HCT116 (cell line): ENCODE results near the gene DNAJC16.

Experiments used
- EGR1 ChIP-seq: IDR thresholded peaks from 2 replicates; pipeline ENCODE4 v1.6.1; 2012; ENCODE audit warnings: low read depth
- ELF1 ChIP-seq: IDR thresholded peaks from 2 replicates; pipeline ENCODE4 v1.6.1; 2012; ENCODE audit warnings: low read depth, borderline replicate concordance
- FOSL1 ChIP-seq: IDR thresholded peaks from 2 replicates; pipeline ENCODE4 v1.6.1; 2012; ENCODE audit warnings: low read depth
- POLR2A ChIP-seq: IDR thresholded peaks from 2 replicates; pipeline ENCODE4 v1.7.0; 2011; ENCODE audit warnings: borderline replicate concordance; ENCODE audit not compliant: insufficient read depth, insufficient read length; ENCODE audit errors: extremely low read depth
- POLR2AphosphoS5 ChIP-seq: IDR thresholded peaks from 2 replicates; pipeline ENCODE4 v1.6.1; 2011; ENCODE audit warnings: mild to moderate bottlenecking, low read depth, low read length, moderate library complexity
- SRF ChIP-seq: IDR thresholded peaks from 2 replicates; pipeline ENCODE4 v1.6.1; 2012; ENCODE audit warnings: low read depth
- TCF7L2 ChIP-seq: IDR thresholded peaks from 2 replicates; pipeline ENCODE4 v1.7.0; 2011; ENCODE audit warnings: borderline replicate concordance, inconsistent platforms; ENCODE audit not compliant: insufficient read depth, insufficient read length; ENCODE audit errors: extremely low read depth
- YY1 ChIP-seq: IDR thresholded peaks from 2 replicates; pipeline ENCODE4 v1.6.1; 2011; ENCODE audit warnings: low read length, low read depth, moderate library complexity, mild to moderate bottlenecking; ENCODE audit not compliant: insufficient replicate concordance; ENCODE audit errors: extremely low read depth
- TF ChIP-seq, protein P1 (sequence below), 3 experiments: fragments of 200-600 bp in 1 of 3; sonication (generic) in 1 of 3; IDR thresholded peaks in 2 of 3; conservative IDR thresholded peaks in 1 of 3; 2 replicates each; pipeline ENCODE4 v1.5.1; 2012 to 2017; ENCODE audit warnings: low read depth in 2 of 3, low read length in 2 of 3, antibody characterized with exemption in 1 of 3, borderline replicate concordance in 1 of 3, control low read depth in 1 of 3, mild to moderate bottlenecking in 1 of 3, mixed read lengths in 1 of 3, mixed run types in 1 of 3, moderate library complexity in 1 of 3; ENCODE audit not compliant: insufficient read depth in 1 of 3
- TF ChIP-seq, protein P2 (sequence below): IDR thresholded peaks from 2 replicates; pipeline ENCODE4 v1.6.1; 2011; ENCODE audit warnings: mild to moderate bottlenecking, low read length, moderate library complexity; ENCODE audit not compliant: insufficient replicate concordance; ENCODE audit errors: extremely low read depth

DNA sequence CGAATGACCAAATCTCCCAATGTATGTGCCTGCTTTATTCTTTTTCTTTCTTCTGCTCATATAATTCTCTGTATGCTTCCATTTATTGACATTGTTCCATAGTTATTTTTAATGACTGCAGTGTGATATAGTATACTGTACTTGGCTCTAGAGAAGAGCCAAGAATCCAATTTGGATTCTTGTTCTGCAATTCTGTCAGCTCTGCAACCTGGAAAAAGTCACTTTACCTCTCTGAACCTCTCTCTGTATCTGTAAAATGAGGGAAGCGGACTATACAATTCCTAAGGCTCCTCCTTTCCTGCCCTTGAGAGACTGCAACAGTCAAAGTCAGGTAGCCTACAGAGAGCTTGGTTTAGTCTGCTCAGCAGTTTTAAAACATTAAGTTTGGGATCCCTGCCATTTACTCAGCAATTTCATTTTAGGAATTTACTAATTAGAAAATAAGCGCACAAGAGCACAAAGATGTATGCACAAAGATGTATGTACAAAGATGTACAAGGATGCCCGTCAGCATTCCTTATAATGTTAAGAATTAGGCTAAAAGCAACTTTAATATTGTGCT is 14.7 kb downstream of the DNAJC16 start:
- no peak for TF ChIP-seq EGR1
- TF ChIP-seq, protein P1, sequence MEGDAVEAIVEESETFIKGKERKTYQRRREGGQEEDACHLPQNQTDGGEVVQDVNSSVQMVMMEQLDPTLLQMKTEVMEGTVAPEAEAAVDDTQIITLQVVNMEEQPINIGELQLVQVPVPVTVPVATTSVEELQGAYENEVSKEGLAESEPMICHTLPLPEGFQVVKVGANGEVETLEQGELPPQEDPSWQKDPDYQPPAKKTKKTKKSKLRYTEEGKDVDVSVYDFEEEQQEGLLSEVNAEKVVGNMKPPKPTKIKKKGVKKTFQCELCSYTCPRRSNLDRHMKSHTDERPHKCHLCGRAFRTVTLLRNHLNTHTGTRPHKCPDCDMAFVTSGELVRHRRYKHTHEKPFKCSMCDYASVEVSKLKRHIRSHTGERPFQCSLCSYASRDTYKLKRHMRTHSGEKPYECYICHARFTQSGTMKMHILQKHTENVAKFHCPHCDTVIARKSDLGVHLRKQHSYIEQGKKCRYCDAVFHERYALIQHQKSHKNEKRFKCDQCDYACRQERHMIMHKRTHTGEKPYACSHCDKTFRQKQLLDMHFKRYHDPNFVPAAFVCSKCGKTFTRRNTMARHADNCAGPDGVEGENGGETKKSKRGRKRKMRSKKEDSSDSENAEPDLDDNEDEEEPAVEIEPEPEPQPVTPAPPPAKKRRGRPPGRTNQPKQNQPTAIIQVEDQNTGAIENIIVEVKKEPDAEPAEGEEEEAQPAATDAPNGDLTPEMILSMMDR (IDR thresholded peaks at IDR 0.05 in 2 of 3, conservative IDR thresholded peaks at IDR 0.05 in 1 of 3; ENCODE audit: borderline replicate concordance in 1 of 3, insufficient read depth in 1 of 3, low read depth in 2 of 3, low read length in 2 of 3) = no peak
- no peak for TF ChIP-seq FOSL1
- TF ChIP-seq SRF = no peak
- TF ChIP-seq POLR2AphosphoS5 = no peak
- TF ChIP-seq ELF1 = no peak
- TF ChIP-seq POLR2A = no peak
- no peak for TF ChIP-seq TCF7L2
- TF ChIP-seq, protein P2, sequence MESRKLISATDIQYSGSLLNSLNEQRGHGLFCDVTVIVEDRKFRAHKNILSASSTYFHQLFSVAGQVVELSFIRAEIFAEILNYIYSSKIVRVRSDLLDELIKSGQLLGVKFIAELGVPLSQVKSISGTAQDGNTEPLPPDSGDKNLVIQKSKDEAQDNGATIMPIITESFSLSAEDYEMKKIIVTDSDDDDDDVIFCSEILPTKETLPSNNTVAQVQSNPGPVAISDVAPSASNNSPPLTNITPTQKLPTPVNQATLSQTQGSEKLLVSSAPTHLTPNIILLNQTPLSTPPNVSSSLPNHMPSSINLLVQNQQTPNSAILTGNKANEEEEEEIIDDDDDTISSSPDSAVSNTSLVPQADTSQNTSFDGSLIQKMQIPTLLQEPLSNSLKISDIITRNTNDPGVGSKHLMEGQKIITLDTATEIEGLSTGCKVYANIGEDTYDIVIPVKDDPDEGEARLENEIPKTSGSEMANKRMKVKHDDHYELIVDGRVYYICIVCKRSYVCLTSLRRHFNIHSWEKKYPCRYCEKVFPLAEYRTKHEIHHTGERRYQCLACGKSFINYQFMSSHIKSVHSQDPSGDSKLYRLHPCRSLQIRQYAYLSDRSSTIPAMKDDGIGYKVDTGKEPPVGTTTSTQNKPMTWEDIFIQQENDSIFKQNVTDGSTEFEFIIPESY = no peak
- no peak for TF ChIP-seq YY1
